ENCODE results near the gene CALML3. TPM values are rescaled to one million over a fixed set of nuclear protein-coding genes. Genes with fewer than 3 reads are reported as not detected.

The CALML3 gene
- total and polyA plus RNA-seq, 2 donors (not counting 3 experiments of a cell fraction or from before 2014, with no cell fraction given) = not detected

DNA sequence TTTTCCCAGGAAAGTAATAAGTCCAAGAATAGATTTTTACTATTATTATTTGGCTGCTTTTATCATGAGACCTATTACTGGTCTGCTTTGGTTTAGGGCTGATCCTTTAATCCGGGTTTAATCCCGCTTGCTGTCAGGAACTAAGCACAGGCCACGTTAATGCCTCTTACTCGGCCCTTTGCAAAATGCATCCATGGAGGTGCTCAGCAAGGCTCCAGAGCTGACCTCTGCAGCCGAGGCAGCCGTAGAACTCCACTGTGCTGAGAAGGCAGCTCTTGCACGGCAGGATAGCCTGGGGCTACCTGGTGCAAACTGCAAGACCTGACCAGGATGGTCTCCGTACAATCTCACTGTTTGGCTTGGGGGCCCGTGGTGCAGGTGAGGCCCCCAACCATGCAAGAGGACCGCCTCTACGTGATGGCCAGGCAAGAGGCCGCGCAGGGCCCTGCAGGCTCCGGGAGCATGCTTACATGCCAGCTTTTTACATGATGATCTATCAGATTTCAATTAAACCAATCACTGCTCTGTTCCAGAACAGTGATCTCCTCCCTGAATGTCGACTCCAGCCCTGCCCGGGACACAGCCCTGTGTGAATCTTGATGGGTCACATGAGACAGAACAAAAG lies 10.4 kb upstream of the CALML3 start:
- no TSS peak for BruUV-seq (replicated peaks)
- dilution Hi-C loops (cut with MboI; ENCODE audit: extremely low pct_ligation_motif_present, low sequenced_read_pairs) (no loop called here), intact Hi-C loops (cut with micrococcal nuclease) (no loop called here)
- DNase-seq (ENCODE audit: low read depth, low spot score) (no peak), FAIRE-seq (no peak)
- peaks cover 4 to 14% of the 10 kb centered on the region in 2 experiments for H3K27me3 ChIP-seq (ENCODE audit: control insufficient read depth in 2 of 2, insufficient read depth in 2 of 2, low read length in 2 of 2)
- no peak for TF ChIP-seq POLR2AphosphoS5 (IDR thresholded peaks at IDR 0.05; ENCODE audit: insufficient read depth, low read depth, low read length)
- TF ChIP-seq GATA2 (IDR thresholded peaks at IDR 0.05; ENCODE audit: insufficient read depth, insufficient read length, low read depth, low read length) = no peak
- TF ChIP-seq, protein P1, sequence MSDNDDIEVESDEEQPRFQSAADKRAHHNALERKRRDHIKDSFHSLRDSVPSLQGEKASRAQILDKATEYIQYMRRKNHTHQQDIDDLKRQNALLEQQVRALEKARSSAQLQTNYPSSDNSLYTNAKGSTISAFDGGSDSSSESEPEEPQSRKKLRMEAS (IDR thresholded peaks at IDR 0.05; ENCODE audit: insufficient read depth, insufficient read length) = no peak
- no peak for TF ChIP-seq FOS (IDR thresholded peaks at IDR 0.05; ENCODE audit: borderline replicate concordance, insufficient read depth, low read length)
- TF ChIP-seq EZH2 (IDR thresholded peaks at IDR 0.05; ENCODE audit: borderline replicate concordance, low read depth, low read length, severe bottlenecking) = no peak
- TF ChIP-seq CTCF (IDR thresholded peaks at IDR 0.05; ENCODE audit: extremely low read depth in 1 of 2, insufficient read depth in 1 of 2, low read depth in 1 of 2, low read length in 2 of 2) = no peak
- TF ChIP-seq MYC (IDR thresholded peaks at IDR 0.05; ENCODE audit: low read depth, low read length) = no peak
- no peak for TF ChIP-seq JUN (IDR thresholded peaks at IDR 0.05; ENCODE audit: borderline replicate concordance, insufficient read depth, insufficient read length, low read depth)
- TF ChIP-seq POLR2A (IDR thresholded peaks at IDR 0.05; ENCODE audit: low read depth, low read length) = no peak
- H3K9ac ChIP-seq (replicated peaks; ENCODE audit: extremely low read depth, insufficient read depth, low read length) = no peak overlapping the region
- ChIA-PET POLR2A (no interaction called here), CTCF (interaction anchor here (1.1 to 1.2 kb wide), 3 partner anchors 11 to 40 kb away, joined by 3 to 5 read pairs (median 3); no protein-coding TSS in a partner anchor)
- no peaks in the 10 kb centered on the region for H3K36me3 ChIP-seq (ENCODE audit: control insufficient read depth in 2 of 2, extremely low read depth in 1 of 2, insufficient read depth in 2 of 2, low read length in 2 of 2)
- H3K4me2 ChIP-seq (ENCODE audit: insufficient read depth, low read length) = no peak overlapping the region
- no peaks in the 10 kb centered on the region for H4K20me1 ChIP-seq (replicated peaks; ENCODE audit: control insufficient read depth, extremely low read depth, insufficient read depth, low read length)
- no peaks in the 10 kb centered on the region for H3K9me1 ChIP-seq (replicated peaks; ENCODE audit: control insufficient read depth, extremely low read depth, insufficient read depth, low read length)
- no peak overlapping the region for H2AFZ ChIP-seq (ENCODE audit: low read depth, low read length)
- no peaks in the 10 kb centered on the region for H3K4me1 ChIP-seq (ENCODE audit: control insufficient read depth, extremely low read depth, insufficient read depth, low read length)
- H3K9me3 ChIP-seq (replicated peaks; ENCODE audit: control insufficient read depth, insufficient read depth, low read length) = no peaks in the 10 kb centered on the region
- no peak overlapping the region for H3K27ac ChIP-seq (ENCODE audit: insufficient read depth, low read depth, low read length)
- no peaks in the 10 kb centered on the region for H3K79me2 ChIP-seq (ENCODE audit: control insufficient read depth, insufficient read depth, low read length)
- H3K4me3 ChIP-seq (replicated peaks in 1 of 3; ENCODE audit: insufficient read depth in 1 of 3, low read depth in 1 of 3, low read length in 3 of 3) = no peak overlapping the region
